IgD-negative memory B cell (primary cell): ENCODE measurements around the gene RNU6-9. TPM values are rescaled to one million over a fixed set of nuclear protein-coding genes. Genes with fewer than 3 reads are reported as not detected.

Source experiments
- H3K27ac Mint-ChIP-seq, 3 donors: one replicate each; pipeline ENCODE4 v1.8.0; 2020 to 2022; ENCODE audit warnings: mild to moderate bottlenecking in 3 of 3, mixed read lengths in 3 of 3, moderate library complexity in 1 of 3
- H3K27me3 Mint-ChIP-seq: one replicate; pipeline ENCODE4 v1.8.0; 2021; ENCODE audit warnings: mixed read lengths
- H3K36me3 Mint-ChIP-seq: one replicate; pipeline ENCODE4 v1.8.0; 2020; ENCODE audit warnings: mild to moderate bottlenecking, mixed read lengths
- H3K4me1 Mint-ChIP-seq, 3 donors: one replicate each; pipeline ENCODE4 v1.8.0; 2020 to 2022; ENCODE audit warnings: mixed read lengths in 3 of 3, mild to moderate bottlenecking in 1 of 3
- H3K4me3 Mint-ChIP-seq, 4 donors: one replicate each; pipeline ENCODE4 v1.8.0; 2020 to 2022; ENCODE audit warnings: mild to moderate bottlenecking in 4 of 4, mixed read lengths in 4 of 4, moderate library complexity in 3 of 4
- H3K9me3 Mint-ChIP-seq, 3 donors: one replicate each; pipeline ENCODE4 v1.8.0; 2020 to 2021; ENCODE audit warnings: mixed read lengths in 3 of 3, mild to moderate bottlenecking in 1 of 3
- polyA plus RNA-seq: library from polyadenylated mRNA; unstranded; fragments of 300-500 nt; fragmentation: Illumina TruSeq; gene quantifications from one replicate; pipeline ENCODE4 v1.2.3, GENCODE V29; 2021

RNU6-9 gene
- polyA plus RNA-seq, 1 donor from 2014 or later: not detected

- peak overlapping the region in 1 of 4 donors; percentile 27 for H3K4me3 Mint-ChIP-seq
- H3K27ac Mint-ChIP-seq: peak overlapping the region in 1 of 3 donors; percentile 91
- no peaks in the 10 kb centered on the region for H3K27me3 Mint-ChIP-seq
- H3K36me3 Mint-ChIP-seq: peaks cover 9% of the 10 kb centered on the region
- H3K9me3 Mint-ChIP-seq: peaks cover 0 to 2% (median 0%) of the 10 kb centered on the region in 3 donors
- H3K4me1 Mint-ChIP-seq: peaks cover 10 to 17% (median 12%) of the 10 kb centered on the region in 3 donors
Measured at GRCh38 chr19:933553-933882, 40.2 kb downstream of the RNU6-9 start.

- Mint-ChIP-seq H3K27ac (peak overlapping the region in 1 of 3 donors; percentile 87), H3K4me1 (peaks cover 10 to 18% (median 13%) of the 10 kb centered on the region in 3 donors), H3K9me3 (peaks cover 0 to 2% (median 0%) of the 10 kb centered on the region in 3 donors), H3K4me3 (peak overlapping the region in 1 of 4 donors; percentile 57), H3K36me3 (peaks cover 9% of the 10 kb centered on the region), H3K27me3 (no peaks in the 10 kb centered on the region)
Measured at GRCh38 chr19:934197-934840, 41.0 kb downstream of the RNU6-9 start.

GRCh38 chr19:934865-935479 is 41.7 kb downstream of the RNU6-9 start:
- peaks cover 11 to 19% (median 19%) of the 10 kb centered on the region in 3 donors for H3K4me1 Mint-ChIP-seq
- H3K27me3 Mint-ChIP-seq: no peaks in the 10 kb centered on the region
- peak overlapping the region in 1 of 3 donors; percentile 87 for H3K27ac Mint-ChIP-seq
- H3K9me3 Mint-ChIP-seq: peaks cover 0 to 2% (median 0%) of the 10 kb centered on the region in 3 donors
- H3K36me3 Mint-ChIP-seq: peaks cover 9% of the 10 kb centered on the region
- H3K4me3 Mint-ChIP-seq: peak overlapping the region in 1 of 4 donors; percentile 17

GRCh38 chr19:936175-936546 is 42.9 kb downstream of the RNU6-9 start:
- H3K27me3 Mint-ChIP-seq: no peaks in the 10 kb centered on the region
- peaks cover 6% of the 10 kb centered on the region for H3K36me3 Mint-ChIP-seq
- H3K4me1 Mint-ChIP-seq: peaks cover 15 to 24% (median 23%) of the 10 kb centered on the region in 3 donors
- H3K9me3 Mint-ChIP-seq: peaks cover 0 to 2% (median 0%) of the 10 kb centered on the region in 3 donors
- H3K27ac Mint-ChIP-seq: peak overlapping the region; percentile 13 to 87 (median 31)
- no peak overlapping the region for H3K4me3 Mint-ChIP-seq

- H3K9me3 Mint-ChIP-seq: peaks cover 0 to 2% (median 0%) of the 10 kb centered on the region in 3 donors
- H3K4me1 Mint-ChIP-seq: peaks cover 15 to 27% (median 26%) of the 10 kb centered on the region in 3 donors
- H3K27me3 Mint-ChIP-seq: no peaks in the 10 kb centered on the region
- peak overlapping the region; percentile 93 to 95 (median 94) for H3K27ac Mint-ChIP-seq
- peaks cover 6% of the 10 kb centered on the region for H3K36me3 Mint-ChIP-seq
- peak overlapping the region; percentile 34 to 78 (median 60) for H3K4me3 Mint-ChIP-seq
Measured at GRCh38 chr19:937259-937694, 44.0 kb downstream of the RNU6-9 start.

GRCh38 chr19:938233-938923 is 45.1 kb downstream of the RNU6-9 start:
- H3K27ac Mint-ChIP-seq: peak overlapping the region; percentile 23 to 94 (median 93)
- H3K4me3 Mint-ChIP-seq: peak overlapping the region in 3 of 4 donors; percentile 8 to 74 (median 32)
- H3K4me1 Mint-ChIP-seq: peaks cover 11 to 23% (median 23%) of the 10 kb centered on the region in 3 donors
- H3K36me3 Mint-ChIP-seq: peaks cover 6% of the 10 kb centered on the region
- H3K27me3 Mint-ChIP-seq: no peaks in the 10 kb centered on the region
- peaks cover 0 to 2% (median 0%) of the 10 kb centered on the region in 3 donors for H3K9me3 Mint-ChIP-seq

GRCh38 chr19:939439-939838 is 46.2 kb downstream of the RNU6-9 start:
- Mint-ChIP-seq H3K9me3 (peaks cover 0 to 2% (median 0%) of the 10 kb centered on the region in 3 donors), H3K27ac (peak overlapping the region in 2 of 3 donors; percentile 63 to 87), H3K4me1 (peaks cover 11 to 23% (median 23%) of the 10 kb centered on the region in 3 donors), H3K36me3 (peaks cover 6% of the 10 kb centered on the region), H3K4me3 (peak overlapping the region in 3 of 4 donors; percentile 32 to 84 (median 47)), H3K27me3 (no peaks in the 10 kb centered on the region)

GRCh38 chr19:939922-940321 is 46.6 kb downstream of the RNU6-9 start:
- Mint-ChIP-seq H3K36me3 (peaks cover 6% of the 10 kb centered on the region), H3K4me3 (peak overlapping the region; percentile 70 to 90 (median 83)), H3K27me3 (no peaks in the 10 kb centered on the region), H3K9me3 (peaks cover 0 to 2% (median 0%) of the 10 kb centered on the region in 3 donors), H3K4me1 (peaks cover 11 to 24% (median 23%) of the 10 kb centered on the region in 3 donors), H3K27ac (peak overlapping the region; percentile 67 to 88 (median 87))

- peak overlapping the region; percentile 90 to 97 (median 95) for H3K27ac Mint-ChIP-seq
- peaks cover 11 to 27% (median 23%) of the 10 kb centered on the region in 3 donors for H3K4me1 Mint-ChIP-seq
- H3K36me3 Mint-ChIP-seq: peaks cover 6% of the 10 kb centered on the region
- peak overlapping the region; percentile 71 to 90 (median 85) for H3K4me3 Mint-ChIP-seq
- peaks cover 0 to 2% (median 0%) of the 10 kb centered on the region in 3 donors for H3K9me3 Mint-ChIP-seq
- H3K27me3 Mint-ChIP-seq: no peaks in the 10 kb centered on the region
Measured at GRCh38 chr19:940591-941291, 47.5 kb downstream of the RNU6-9 start.

- H3K27ac Mint-ChIP-seq: peak overlapping the region; percentile 90 to 97 (median 95)
- peaks cover 0 to 2% (median 0%) of the 10 kb centered on the region in 3 donors for H3K9me3 Mint-ChIP-seq
- peak overlapping the region; percentile 70 to 86 (median 78) for H3K4me3 Mint-ChIP-seq
- H3K4me1 Mint-ChIP-seq: peaks cover 11 to 27% (median 23%) of the 10 kb centered on the region in 3 donors
- H3K36me3 Mint-ChIP-seq: peaks cover 6% of the 10 kb centered on the region
- no peaks in the 10 kb centered on the region for H3K27me3 Mint-ChIP-seq
Measured at GRCh38 chr19:941292-942132, 48.2 kb downstream of the RNU6-9 start.

- H3K27me3 Mint-ChIP-seq: no peaks in the 10 kb centered on the region
- H3K4me3 Mint-ChIP-seq: peak overlapping the region in 1 of 4 donors; percentile 49
- peaks cover 6% of the 10 kb centered on the region for H3K36me3 Mint-ChIP-seq
- peak overlapping the region in 1 of 3 donors; percentile 90 for H3K27ac Mint-ChIP-seq
- peaks cover 0 to 2% (median 0%) of the 10 kb centered on the region in 3 donors for H3K9me3 Mint-ChIP-seq
- H3K4me1 Mint-ChIP-seq: peaks cover 16 to 28% (median 26%) of the 10 kb centered on the region in 3 donors
Measured at GRCh38 chr19:942133-942645, 48.9 kb downstream of the RNU6-9 start.
